Measurements from ENCODE around the gene TOPAZ1. TPM values are rescaled to one million over a fixed set of nuclear protein-coding genes. Genes with fewer than 3 reads are reported as not detected.

The TOPAZ1 gene
- total and polyA plus RNA-seq, 2 of the 13 experiments (the other 11 are each of a cell fraction or from before 2014, with no cell fraction given), result not detected

DNA sequence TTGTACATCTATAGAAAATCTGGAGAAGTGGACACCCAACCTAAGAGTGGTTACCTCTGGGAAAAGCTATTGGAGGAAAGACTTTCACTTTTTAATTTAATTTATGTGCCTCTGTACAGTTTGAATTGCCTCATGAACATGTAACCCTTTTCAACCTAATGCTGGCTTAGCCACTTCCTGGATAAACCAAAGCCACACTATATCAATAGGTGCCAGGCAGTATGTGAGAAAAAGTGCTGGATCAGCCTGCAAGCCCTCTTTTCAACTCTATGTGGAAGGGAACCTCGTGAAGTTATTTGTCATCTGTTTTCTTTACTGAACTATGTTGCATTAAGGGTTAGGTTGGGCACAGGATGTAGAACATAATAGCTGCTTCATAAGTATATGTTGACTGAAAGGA lies 9.3 kb upstream of the TOPAZ1 start (continued):
- no peak for TF ChIP-seq TCF7 (IDR thresholded peaks at IDR 0.05; ENCODE audit: low read depth)
- no peak for TF ChIP-seq ZNF510 (CRISPR knock-in tag; IDR thresholded peaks at IDR 0.05; ENCODE audit: low read depth)
- TF ChIP-seq HDAC6 (IDR thresholded peaks at IDR 0.05; ENCODE audit: low read depth, low read length), result no peak
- TF ChIP-seq HNRNPL (IDR thresholded peaks at IDR 0.05; ENCODE audit: low read depth, low read length), result no peak
- TF ChIP-seq, protein P1, sequence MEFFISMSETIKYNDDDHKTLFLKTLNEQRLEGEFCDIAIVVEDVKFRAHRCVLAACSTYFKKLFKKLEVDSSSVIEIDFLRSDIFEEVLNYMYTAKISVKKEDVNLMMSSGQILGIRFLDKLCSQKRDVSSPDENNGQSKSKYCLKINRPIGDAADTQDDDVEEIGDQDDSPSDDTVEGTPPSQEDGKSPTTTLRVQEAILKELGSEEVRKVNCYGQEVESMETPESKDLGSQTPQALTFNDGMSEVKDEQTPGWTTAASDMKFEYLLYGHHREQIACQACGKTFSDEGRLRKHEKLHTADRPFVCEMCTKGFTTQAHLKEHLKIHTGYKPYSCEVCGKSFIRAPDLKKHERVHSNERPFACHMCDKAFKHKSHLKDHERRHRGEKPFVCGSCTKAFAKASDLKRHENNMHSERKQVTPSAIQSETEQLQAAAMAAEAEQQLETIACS (CRISPR knock-in tag; IDR thresholded peaks at IDR 0.05), result no peak
- no peak for TF ChIP-seq ZNF256 (CRISPR knock-in tag; conservative IDR thresholded peaks at IDR 0.05)
- TF ChIP-seq NR3C1 (CRISPR knock-in tag; IDR thresholded peaks at IDR 0.05), result no peak
- TF ChIP-seq ZNF296 (CRISPR knock-in tag; conservative IDR thresholded peaks at IDR 0.05), result no peak
- TF ChIP-seq NFRKB (IDR thresholded peaks at IDR 0.05), result no peak

DNA sequence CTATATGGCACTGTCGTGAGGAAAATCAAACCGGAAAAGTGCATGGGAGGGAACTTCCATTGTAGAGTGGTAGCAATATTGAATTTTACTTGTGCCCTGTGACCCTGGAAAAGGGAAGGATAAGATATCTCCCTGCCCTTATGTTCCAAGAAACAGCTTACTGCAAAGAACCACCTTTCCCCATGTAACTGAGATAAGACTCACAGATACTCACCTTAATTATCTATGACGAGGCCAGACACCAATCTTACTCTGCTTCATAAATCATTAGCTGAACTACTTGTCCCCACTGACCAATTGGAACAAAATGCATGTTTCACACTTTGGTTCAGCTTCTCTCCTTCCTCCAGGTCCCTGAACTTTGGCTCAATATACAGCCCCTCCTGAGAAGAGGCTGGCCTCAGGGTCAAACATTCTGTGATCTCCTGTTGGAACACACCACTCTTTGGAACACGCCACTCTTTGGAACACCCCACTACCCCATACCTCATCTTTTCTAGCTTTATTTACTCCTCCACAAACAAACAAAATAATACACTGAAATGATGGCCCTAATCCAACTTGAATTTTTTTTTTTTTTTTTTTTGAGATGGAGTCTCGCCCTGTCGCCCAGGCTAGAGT lies 6.9 kb upstream of the TOPAZ1 start:
- DNase-seq (ENCODE audit: low spot score) (no peak), FAIRE-seq (no peak), ATAC-seq (no peak)
- H3K27me3 ChIP-seq (ENCODE audit: control insufficient read depth in 1 of 2, insufficient read depth in 2 of 2, low read length in 2 of 2), result 0 out of 5 replicates have a peak, but pooled peaks cover 0 to 4% of the 10 kb centered on the region in 2 experiments
- H3K4me1 ChIP-seq (ENCODE audit: insufficient read depth, low read length), result no peaks in the 10 kb centered on the region
- ChIA-PET POLR2A (no interaction called here), CTCF (ENCODE audit: low intra/inter-chr PET ratio, low total read pairs) (no interaction called here)
- no peak for TF ChIP-seq ZNF850 (CRISPR knock-in tag; conservative IDR thresholded peaks at IDR 0.05)
- TF ChIP-seq, protein P1 (CRISPR knock-in tag; IDR thresholded peaks at IDR 0.05), result no peak
- no peak overlapping the region for H3K9ac ChIP-seq (ENCODE audit: insufficient read depth, low read depth, low read length)
- no peaks in the 10 kb centered on the region for H3K9me3 ChIP-seq (ENCODE audit: low read length)
- in situ Hi-C loops (cut with HindIII; ENCODE audit: extremely low pct_ligation_motif_present, low pct_unique_long_range_greater_than_20kb), result no loop called here
- no peaks in the 10 kb centered on the region for H4K20me1 ChIP-seq (ENCODE audit: insufficient read depth, low read length)
- BruUV-seq (replicated peaks), result no TSS peak
- no peak overlapping the region for H3K4me3 ChIP-seq (replicated peaks in 1 of 3; ENCODE audit: insufficient read depth in 1 of 3, low read depth in 2 of 3, low read length in 3 of 3)
- no peaks in the 10 kb centered on the region for H3K36me3 ChIP-seq (replicated peaks in 1 of 2; ENCODE audit: control insufficient read depth in 1 of 2, insufficient read depth in 2 of 2, low read length in 2 of 2)
- H3K27ac ChIP-seq (ENCODE audit: extremely low read length, insufficient read depth, low read length), result no peak overlapping the region
- H3K79me2 ChIP-seq (ENCODE audit: insufficient read depth, low read length), result no peaks in the 10 kb centered on the region
- 42% methylated on average over 6 of the region's 6 CpGs for WGBS (ENCODE audit: low lambda C conversion rate)
- H2AFZ ChIP-seq (ENCODE audit: low read length), result no peak overlapping the region
- intact Hi-C loops (cut with micrococcal nuclease; ENCODE audit: unreplicated experiment), result no loop called here
- no peak overlapping the region for H3K4me2 ChIP-seq (ENCODE audit: low read depth, low read length)

Data from HepG2 (cell line).